H9 (cell line): ENCODE measurements around the gene DEUP1. TPM values are rescaled to one million over a fixed set of nuclear protein-coding genes. Genes with fewer than 3 reads are reported as not detected.

Experiments used
- DNase-seq: peaks from one replicate; pipeline ENCODE4 v3.0.0-alpha.2; 2017
- H2AFZ ChIP-seq: one replicate; pipeline ENCODE4 v1.6.1; 2013; ENCODE audit warnings: mild to moderate bottlenecking, low read length, control low read depth, moderate library complexity
- H2AK5ac ChIP-seq: 2 replicates; pipeline ENCODE4 v1.6.1; 2013; ENCODE audit warnings: low read length, control low read depth, mixed read lengths; ENCODE audit not compliant: insufficient read length
- H2BK120ac ChIP-seq: one replicate; pipeline ENCODE4 v1.6.1; 2013; ENCODE audit warnings: low read depth, mild to moderate bottlenecking, low read length, control low read depth, inconsistent platforms; ENCODE audit not compliant: poor library complexity, severe bottlenecking
- H2BK12ac ChIP-seq: 2 replicates; pipeline ENCODE4 v1.6.1; 2013; ENCODE audit warnings: low read length, control low read depth, mixed read lengths, low read depth; ENCODE audit not compliant: insufficient read length
- H2BK15ac ChIP-seq: 2 replicates; pipeline ENCODE4 v1.6.1; 2013; ENCODE audit warnings: low read depth, low read length, control low read depth
- H2BK20ac ChIP-seq: one replicate; pipeline ENCODE4 v1.6.1; 2013; ENCODE audit warnings: low read depth, mild to moderate bottlenecking, low read length, control low read depth, inconsistent platforms; ENCODE audit not compliant: poor library complexity, severe bottlenecking
- H2BK5ac ChIP-seq: 2 replicates; pipeline ENCODE4 v1.6.1; 2013; ENCODE audit warnings: low read length, control low read depth, mixed read lengths; ENCODE audit not compliant: insufficient read length
- H3K14ac ChIP-seq: 2 replicates; pipeline ENCODE4 v1.6.1; 2013; ENCODE audit warnings: low read length, control low read depth; ENCODE audit not compliant: insufficient read depth
- H3K18ac ChIP-seq: 2 replicates; pipeline ENCODE4 v1.6.1; 2013; ENCODE audit warnings: low read depth, mild to moderate bottlenecking, mixed read lengths, low read length, control low read depth; ENCODE audit not compliant: insufficient read length
- H3K23ac ChIP-seq: 2 replicates; pipeline ENCODE4 v1.6.1; 2013; ENCODE audit warnings: low read length, control low read depth, mixed read lengths, low read depth; ENCODE audit not compliant: insufficient read length
- H3K23me2 ChIP-seq: 2 replicates; pipeline ENCODE4 v1.6.1; 2013; ENCODE audit warnings: low read depth, mild to moderate bottlenecking, mixed read lengths, low read length, control low read depth; ENCODE audit not compliant: insufficient read length, poor library complexity, severe bottlenecking
- H3K27ac ChIP-seq: 2 replicates; pipeline ENCODE4 v1.5.1; 2013; ENCODE audit warnings: low read length, control low read depth, mixed read lengths, low read depth; ENCODE audit not compliant: insufficient read length
- H3K27me3 ChIP-seq: 2 replicates; pipeline ENCODE4 v1.6.1; 2013; ENCODE audit warnings: low read length, control low read depth, inconsistent platforms; ENCODE audit not compliant: insufficient read depth
- H3K4ac ChIP-seq: 2 replicates; pipeline ENCODE4 v1.6.1; 2013; ENCODE audit warnings: low read depth, mild to moderate bottlenecking, control low read depth, inconsistent platforms, low read length, moderate library complexity
- H3K4me1 ChIP-seq: 2 replicates; pipeline ENCODE4 v1.6.1; 2013; ENCODE audit warnings: low read length, control low read depth, inconsistent platforms; ENCODE audit not compliant: insufficient read depth
- H3K4me2 ChIP-seq: 2 replicates; pipeline ENCODE4 v1.6.1; 2013; ENCODE audit warnings: low read length, control low read depth, mixed read lengths; ENCODE audit not compliant: insufficient read length, insufficient read depth
- H3K56ac ChIP-seq: 2 replicates; pipeline ENCODE4 v1.6.1; 2013; ENCODE audit warnings: low read depth, mild to moderate bottlenecking, mixed read lengths, low read length, control low read depth; ENCODE audit not compliant: insufficient read length
- H3K79me1 ChIP-seq: 2 replicates; pipeline ENCODE4 v1.6.1; 2013; ENCODE audit warnings: low read depth, mild to moderate bottlenecking, moderate library complexity, low read length, control low read depth, inconsistent platforms; ENCODE audit not compliant: insufficient read depth, poor library complexity, severe bottlenecking
- H3K79me2 ChIP-seq: 2 replicates; pipeline ENCODE4 v1.6.1; 2013; ENCODE audit warnings: low read length, control low read depth, inconsistent platforms; ENCODE audit not compliant: insufficient read depth
- H3K9ac ChIP-seq: 2 replicates; pipeline ENCODE4 v1.6.1; 2013; ENCODE audit warnings: low read length, control low read depth, mixed read lengths; ENCODE audit not compliant: insufficient read length; ENCODE audit errors: extremely low read depth
- H3K9me3 ChIP-seq: one replicate; pipeline ENCODE4 v1.6.1; 2013; ENCODE audit warnings: low read depth, low read length, inconsistent platforms; ENCODE audit not compliant: control insufficient read depth
- H3T11ph ChIP-seq: one replicate; pipeline ENCODE4 v1.6.1; 2013; ENCODE audit warnings: mild to moderate bottlenecking, low read length, control low read depth, inconsistent platforms
- H4K20me1 ChIP-seq: one replicate; pipeline ENCODE4 v1.6.1; 2013; ENCODE audit not compliant: control insufficient read depth, insufficient read length, insufficient read depth
- H4K5ac ChIP-seq: 2 replicates; pipeline ENCODE4 v1.6.1; 2013; ENCODE audit warnings: low read depth, mild to moderate bottlenecking, mixed read lengths, low read length, control low read depth; ENCODE audit not compliant: insufficient read length
- H4K8ac ChIP-seq: replicated peaks from 2 replicates; pipeline ENCODE4 v1.6.1; 2013; ENCODE audit warnings: low read length, control low read depth, mixed read lengths, low read depth; ENCODE audit not compliant: insufficient read length
- H4K91ac ChIP-seq: 2 replicates; pipeline ENCODE4 v1.6.1; 2013; ENCODE audit warnings: low read depth, mild to moderate bottlenecking, moderate library complexity, mixed read lengths, low read length, control low read depth; ENCODE audit not compliant: insufficient read length
- H3K27ac Mint-ChIP-seq, 3 experiments: 2 replicates in 2 of 3; 3 replicates in 1 of 3; pipeline ENCODE4 v1.8.0; 2020 to 2021; ENCODE audit warnings: mixed read lengths in 3 of 3, mild to moderate bottlenecking in 1 of 3, moderate library complexity in 1 of 3
- H3K27me3 Mint-ChIP-seq: 2 replicates; pipeline ENCODE4 v1.8.0; 2021; ENCODE audit warnings: low read depth, mild to moderate bottlenecking, moderate library complexity, mixed read lengths
- H3K36me3 Mint-ChIP-seq, 3 experiments: 2 replicates in 2 of 3; 3 replicates in 1 of 3; pipeline ENCODE4 v1.8.0; 2020 to 2021; ENCODE audit warnings: low read depth in 3 of 3, mixed read lengths in 3 of 3; ENCODE audit not compliant: insufficient read depth in 1 of 3
- H3K4me1 Mint-ChIP-seq, 2 experiments: 2 replicates each; pipeline ENCODE4 v1.8.0; 2020; ENCODE audit warnings: mixed read lengths in 2 of 2
- H3K4me3 Mint-ChIP-seq, 2 experiments: 2 replicates in 1 of 2; 3 replicates in 1 of 2; pipeline ENCODE4 v1.8.0; 2020 to 2021; ENCODE audit warnings: mild to moderate bottlenecking in 2 of 2, mixed read lengths in 2 of 2, moderate library complexity in 1 of 2
- H3K9me3 Mint-ChIP-seq, 2 experiments: 2 replicates in 1 of 2; 3 replicates in 1 of 2; pipeline ENCODE4 v1.8.0; 2020; ENCODE audit warnings: mild to moderate bottlenecking in 2 of 2, mixed read lengths in 2 of 2, moderate library complexity in 1 of 2
- WGBS: extraction: QIAGEN DNeasy Blood & Tissue Kit; methylation state at CpG from one replicate; pipeline ENCODE4 v1.1.7; 2013; ENCODE audit warnings: missing lambda C conversion rate, low lambda C conversion rate, mixed read lengths; ENCODE audit not compliant: insufficient read length; ENCODE audit errors: extremely low coverage; 5-methylcytosine and 5-hydroxymethylcytosine counted together
- total RNA-seq: library from RNA; stranded (reverse); gene quantifications from 2 replicates; pipeline ENCODE4 v1.2.1, GENCODE V29; 2021
- TF ChIP-seq, protein P1 (sequence below): fragments of 200-600 bp; sonication (generic); conservative IDR thresholded peaks from 3 replicates; pipeline ENCODE4 v1.8.0; 2021; ENCODE audit warnings: antibody characterized with exemption, mild to moderate bottlenecking

The DEUP1 gene
- total RNA-seq, 1 experiment from 2014 or later, result 0.22 TPM

DNA sequence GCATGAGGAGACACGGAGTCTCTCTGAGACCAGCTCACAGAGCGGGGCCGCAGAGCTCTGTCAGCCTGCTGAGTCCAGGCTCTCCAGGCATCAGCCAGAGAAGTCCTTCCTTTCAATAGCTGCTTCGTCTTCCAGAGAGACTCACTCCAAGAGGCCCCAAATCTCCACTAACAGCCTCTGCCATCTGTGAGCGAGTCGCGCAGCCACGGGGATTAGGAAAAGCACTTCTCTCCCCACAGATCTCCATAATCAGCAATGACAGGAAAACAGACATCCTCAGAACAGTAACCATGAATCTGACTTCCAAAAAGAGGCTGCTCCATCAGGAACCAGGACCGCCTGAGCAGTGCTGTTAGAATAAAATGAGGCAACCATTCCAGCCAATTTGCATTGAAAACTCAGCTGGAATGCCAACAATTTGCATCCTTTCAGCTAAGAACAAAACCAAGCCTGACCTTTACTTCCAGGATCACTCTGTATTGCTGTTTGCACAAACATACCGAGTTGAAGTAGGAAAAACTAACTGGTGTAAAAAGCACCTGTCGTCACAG is 147.2 kb downstream of the DEUP1 start:
- Mint-ChIP-seq H3K27ac (peak overlapping the region; percentile 94 to 99 (median 96)), H3K9me3 (peaks cover 1 to 2% of the 10 kb centered on the region in 2 experiments; a peak in 1 of 5 replicates), H3K4me3 (peak overlapping the region; percentile 40 to 49), H3K27me3 (no peaks in the 10 kb centered on the region), H3K4me1 (peaks cover 53 to 60% of the 10 kb centered on the region in 2 experiments), H3K36me3 (peaks cover 20 to 27% (median 23%) of the 10 kb centered on the region in 3 experiments)
- Histone ChIP-seq H3K79me1 (no peaks in the 10 kb centered on the region), H2BK5ac (no peak overlapping the region), H3K79me2 (no peaks in the 10 kb centered on the region), H2BK12ac (no peak overlapping the region), H4K20me1 (no peaks in the 10 kb centered on the region), H3K27me3 (no peaks in the 10 kb centered on the region), H4K8ac (no peak overlapping the region), H2AFZ (no peak overlapping the region), H3K23ac (no peak overlapping the region), H2AK5ac (no peak overlapping the region), H3K9ac (no peak overlapping the region), H2BK20ac (no peak overlapping the region), H3K27ac (peak overlapping the region; percentile 49), H2BK120ac (no peak overlapping the region), H4K91ac (no peak overlapping the region), H3K4ac (no peak overlapping the region), H3K14ac (peak overlapping the region; percentile 9; the same call in 1 of the 2 replicates), H3K23me2 (no peaks in the 10 kb centered on the region), H3T11ph (no peak overlapping the region), H3K56ac (no peak overlapping the region), H2BK15ac (no peak overlapping the region), H3K9me3 (no peaks in the 10 kb centered on the region), H3K18ac (peak overlapping the region; percentile 23), H3K4me2 (peak overlapping the region; percentile 7), H3K4me1 (peaks cover 13% of the 10 kb centered on the region; the same call in 1 of the 2 replicates), H4K5ac (no peak overlapping the region)
- DNase-seq, result peak; percentile 67
- no CpG with 5 or more reads among the region's 11 CpGs for WGBS
- TF ChIP-seq, protein P1, sequence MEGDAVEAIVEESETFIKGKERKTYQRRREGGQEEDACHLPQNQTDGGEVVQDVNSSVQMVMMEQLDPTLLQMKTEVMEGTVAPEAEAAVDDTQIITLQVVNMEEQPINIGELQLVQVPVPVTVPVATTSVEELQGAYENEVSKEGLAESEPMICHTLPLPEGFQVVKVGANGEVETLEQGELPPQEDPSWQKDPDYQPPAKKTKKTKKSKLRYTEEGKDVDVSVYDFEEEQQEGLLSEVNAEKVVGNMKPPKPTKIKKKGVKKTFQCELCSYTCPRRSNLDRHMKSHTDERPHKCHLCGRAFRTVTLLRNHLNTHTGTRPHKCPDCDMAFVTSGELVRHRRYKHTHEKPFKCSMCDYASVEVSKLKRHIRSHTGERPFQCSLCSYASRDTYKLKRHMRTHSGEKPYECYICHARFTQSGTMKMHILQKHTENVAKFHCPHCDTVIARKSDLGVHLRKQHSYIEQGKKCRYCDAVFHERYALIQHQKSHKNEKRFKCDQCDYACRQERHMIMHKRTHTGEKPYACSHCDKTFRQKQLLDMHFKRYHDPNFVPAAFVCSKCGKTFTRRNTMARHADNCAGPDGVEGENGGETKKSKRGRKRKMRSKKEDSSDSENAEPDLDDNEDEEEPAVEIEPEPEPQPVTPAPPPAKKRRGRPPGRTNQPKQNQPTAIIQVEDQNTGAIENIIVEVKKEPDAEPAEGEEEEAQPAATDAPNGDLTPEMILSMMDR, result no peak
